ENCODE results near the gene SUSD6. TPM values are rescaled to one million over a fixed set of nuclear protein-coding genes. Genes with fewer than 3 reads are reported as not detected.
A peak's percentile ranks its signal among the peaks of the same experiment; 100 is the strongest.

The SUSD6 gene
- total RNA-seq, 1 experiment from 2014 or later: 3.7 TPM

- Histone ChIP-seq H2BK120ac (ENCODE audit: low read depth, low read length, poor library complexity, severe bottlenecking) (no peak overlapping the region), H3K18ac (ENCODE audit: insufficient read length, low read depth, low read length) (no peak overlapping the region), H3K79me1 (ENCODE audit: insufficient read depth, low read depth, low read length, poor library complexity, severe bottlenecking) (no peaks in the 10 kb centered on the region), H3K23ac (ENCODE audit: insufficient read length, low read depth, low read length) (no peak overlapping the region), H3K4ac (ENCODE audit: low read depth, low read length) (no peak overlapping the region), H4K5ac (ENCODE audit: insufficient read length, low read depth, low read length) (no peak overlapping the region), H3T11ph (ENCODE audit: low read length) (no peak overlapping the region), H2BK12ac (ENCODE audit: insufficient read length, low read depth, low read length) (no peak overlapping the region), H3K79me2 (ENCODE audit: insufficient read depth, low read length) (no peaks in the 10 kb centered on the region), H2BK15ac (ENCODE audit: low read depth, low read length) (no peak overlapping the region), H3K14ac (ENCODE audit: insufficient read depth, low read length) (no peak overlapping the region), H3K23me2 (ENCODE audit: insufficient read length, low read depth, low read length, poor library complexity, severe bottlenecking) (peaks cover 3% of the 10 kb centered on the region), H2AFZ (ENCODE audit: low read length) (no peak overlapping the region), H3K56ac (ENCODE audit: insufficient read length, low read depth, low read length) (no peak overlapping the region), H4K8ac (replicated peaks; ENCODE audit: insufficient read length, low read depth, low read length) (no peak overlapping the region), H3K27me3 (ENCODE audit: insufficient read depth, low read length) (peaks cover 12% of the 10 kb centered on the region; the same call in 1 of the 2 replicates), H4K20me1 (ENCODE audit: control insufficient read depth, insufficient read depth, insufficient read length) (no peaks in the 10 kb centered on the region), H2AK5ac (ENCODE audit: insufficient read length, low read length) (no peak overlapping the region), H3K27ac (ENCODE audit: insufficient read length, low read depth, low read length) (no peak overlapping the region), H2BK5ac (ENCODE audit: insufficient read length, low read length) (no peak overlapping the region), H2BK20ac (ENCODE audit: low read depth, low read length, poor library complexity, severe bottlenecking) (no peak overlapping the region), H3K9me3 (ENCODE audit: control insufficient read depth, low read depth, low read length) (no peaks in the 10 kb centered on the region), H4K91ac (ENCODE audit: insufficient read length, low read depth, low read length) (no peak overlapping the region), H3K4me1 (ENCODE audit: insufficient read depth, low read length) (no peaks in the 10 kb centered on the region), H3K4me2 (ENCODE audit: insufficient read depth, insufficient read length, low read length) (peak overlapping the region; percentile 69), H3K9ac (ENCODE audit: extremely low read depth, insufficient read length, low read length) (no peak overlapping the region)
- no peak for DNase-seq
- no CpG with 5 or more reads among the region's 51 CpGs for WGBS (ENCODE audit: extremely low coverage, insufficient read length, low lambda C conversion rate)
- Mint-ChIP-seq H3K9me3 (peaks cover 0 to 2% of the 10 kb centered on the region in 2 experiments; a peak in 1 of 5 replicates), H3K27ac (peak overlapping the region in 2 of 3 experiments; percentile 76 to 91; a peak in 4 of 7 replicates), H3K36me3 (ENCODE audit: insufficient read depth in 1 of 3, low read depth in 3 of 3) (peaks cover 15 to 30% (median 19%) of the 10 kb centered on the region in 3 experiments), H3K27me3 (ENCODE audit: low read depth) (peaks cover 25% of the 10 kb centered on the region), H3K4me1 (peaks cover 3 to 5% of the 10 kb centered on the region in 2 experiments), H3K4me3 (peak overlapping the region; percentile 78 to 89)
- TF ChIP-seq CTCF (conservative IDR thresholded peaks at IDR 0.05): no peak
Measured at GRCh38 chr14:69573205-69573830, 38.1 kb upstream of the SUSD6 start.
